HL-60/S4 (cell line): ENCODE measurements around the gene DNAJB12.

Experiments used
- in situ Hi-C: fragments of 300-500 bp; cut with MboI; formaldehyde crosslinking; loops from 2 replicates; pipeline ENCODE4 v1.14.3; 2022; ENCODE audit warnings: low sequenced_read_pairs

DNAJB12 gene

GRCh38 chr10:72333112-72334015, 21.4 kb downstream of the DNAJB12 start:
- in situ Hi-C loops = loop anchor here (25.0 kb wide), 1 partner anchor 196 kb away; no protein-coding TSS in a partner anchor

GRCh38 chr10:72332423-72333111, 22.2 kb downstream of the DNAJB12 start:
- in situ Hi-C loops = loop anchor here (25.0 kb wide), 1 partner anchor 195 kb away; no protein-coding TSS in a partner anchor

GRCh38 chr10:72331575-72332422, 22.9 kb downstream of the DNAJB12 start:
- in situ Hi-C loops = loop anchor here (25.0 kb wide), 1 partner anchor 194 kb away; no protein-coding TSS in a partner anchor

- in situ Hi-C loops = loop anchor here (25.0 kb wide), 1 partner anchor 193 kb away; no protein-coding TSS in a partner anchor
These were observed 24.7 kb downstream of the DNAJB12 start for GRCh38 chr10:72330069-72330426.

- in situ Hi-C loops = loop anchor here (5.0 to 25.0 kb wide), 2 partner anchors 52 to 192 kb away; no protein-coding TSS in a partner anchor
These were observed 25.2 kb downstream of the DNAJB12 start for GRCh38 chr10:72329290-72330068.

GRCh38 chr10:72328829-72329204, 25.9 kb downstream of the DNAJB12 start:
- in situ Hi-C loops = loop anchor here (5.0 to 25.0 kb wide), 2 partner anchors 52 to 192 kb away; no protein-coding TSS in a partner anchor

GRCh38 chr10:72328045-72328828, 26.5 kb downstream of the DNAJB12 start:
- in situ Hi-C loops = loop anchor here (5.0 to 25.0 kb wide), 2 partner anchors 51 to 191 kb away; no protein-coding TSS in a partner anchor

- in situ Hi-C loops = loop anchor here (5.0 to 25.0 kb wide), 2 partner anchors 50 to 190 kb away; no protein-coding TSS in a partner anchor
These were observed 27.8 kb downstream of the DNAJB12 start for GRCh38 chr10:72326665-72327603.

GRCh38 chr10:72325243-72326175, 29.2 kb downstream of the DNAJB12 start:
- in situ Hi-C loops = loop anchor here (5.0 to 25.0 kb wide), 2 partner anchors 48 to 188 kb away; no protein-coding TSS in a partner anchor

- in situ Hi-C loops = no loop called here
These were observed 30.9 kb downstream of the DNAJB12 start for GRCh38 chr10:72323771-72324191.

- in situ Hi-C loops = no loop called here
These were observed 31.5 kb downstream of the DNAJB12 start for GRCh38 chr10:72323108-72323749.

GRCh38 chr10:72322280-72323058, 32.2 kb downstream of the DNAJB12 start:
- in situ Hi-C loops = no loop called here

- in situ Hi-C loops = no loop called here
These were observed 32.8 kb downstream of the DNAJB12 start for GRCh38 chr10:72322030-72322279.

GRCh38 chr10:72321248-72322029, 33.3 kb downstream of the DNAJB12 start:
- in situ Hi-C loops = no loop called here

- in situ Hi-C loops = no loop called here
These were observed 34.0 kb downstream of the DNAJB12 start for GRCh38 chr10:72320676-72321247.
